GM06990 (cell line): Measurements from ENCODE around the gene BAD.
A peak's percentile ranks its signal among the peaks of the same experiment; 100 is the strongest.

Experiments used
- DNase-seq: peaks from one replicate; pipeline ENCODE4 v3.0.0-alpha.2; 2011; ENCODE audit not compliant: insufficient read length; ENCODE audit errors: extremely low read depth
- H3K27me3 ChIP-seq: replicated peaks from 2 replicates; pipeline ENCODE4 v1.6.0; 2011; ENCODE audit warnings: low read length; ENCODE audit not compliant: control insufficient read depth, insufficient read depth
- H3K36me3 ChIP-seq: 2 replicates; pipeline ENCODE4 v1.5.1; 2011; ENCODE audit warnings: low read length; ENCODE audit not compliant: control insufficient read depth, insufficient read depth
- H3K4me3 ChIP-seq: replicated peaks from 2 replicates; pipeline ENCODE4 v1.5.1; 2011; ENCODE audit warnings: low read depth, mild to moderate bottlenecking, control low read depth, low read length
- TF ChIP-seq, protein P1 (sequence below): IDR thresholded peaks from 2 replicates; pipeline ENCODE4 v1.5.1; 2011; ENCODE audit warnings: low read length, control low read depth, mild to moderate bottlenecking, inconsistent platforms; ENCODE audit not compliant: insufficient read depth, poor library complexity, severe bottlenecking

The BAD gene

DNA sequence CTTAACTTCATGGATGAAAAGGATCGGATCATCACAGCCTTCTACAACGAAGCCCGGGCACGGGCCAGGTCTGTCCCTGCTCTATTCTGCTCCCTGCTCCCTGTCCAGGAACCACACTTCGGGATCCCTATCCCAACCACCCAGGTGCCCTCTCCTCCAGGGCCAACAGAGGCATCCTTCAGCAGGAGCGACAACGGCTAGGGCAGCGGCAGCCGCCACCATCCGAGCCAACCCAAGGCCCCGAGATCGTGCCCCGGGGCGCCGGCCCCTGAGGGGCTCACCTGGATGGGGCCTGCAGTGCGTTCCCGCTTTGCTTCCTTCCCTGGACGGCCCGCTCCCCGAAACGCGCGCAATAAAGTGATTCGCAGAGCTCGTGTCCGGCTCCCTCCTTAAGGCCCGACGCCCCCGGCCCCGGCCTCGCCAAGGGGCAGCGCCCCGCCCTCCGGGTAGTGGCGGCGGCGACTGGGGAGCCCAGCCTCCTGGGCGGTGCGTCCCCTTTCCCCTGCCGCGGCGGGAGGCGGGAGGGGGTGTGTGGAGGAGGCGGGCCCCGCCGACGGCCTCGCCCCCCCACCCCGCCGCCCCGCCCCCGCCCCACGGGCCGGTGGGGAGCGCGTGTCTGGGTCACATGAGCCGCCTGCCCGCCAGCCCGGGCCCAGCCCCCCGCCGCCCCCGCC, 50.4 kb downstream of the BAD start, which contains the start of gene VEGFB:
VEGFB (plus strand) TSS at position 672 of the 674 bp plus-strand sequence. CDS start 250 bp downstream, outside the sequence.
- DNase-seq = peak; percentile 68
- no peaks in the 10 kb centered on the region for H3K27me3 ChIP-seq
- peaks cover under 1% of the 10 kb centered on the region for H3K36me3 ChIP-seq
- H3K4me3 ChIP-seq = peak within 1 kb of the TSS; percentile 72
- TF ChIP-seq, protein P1, sequence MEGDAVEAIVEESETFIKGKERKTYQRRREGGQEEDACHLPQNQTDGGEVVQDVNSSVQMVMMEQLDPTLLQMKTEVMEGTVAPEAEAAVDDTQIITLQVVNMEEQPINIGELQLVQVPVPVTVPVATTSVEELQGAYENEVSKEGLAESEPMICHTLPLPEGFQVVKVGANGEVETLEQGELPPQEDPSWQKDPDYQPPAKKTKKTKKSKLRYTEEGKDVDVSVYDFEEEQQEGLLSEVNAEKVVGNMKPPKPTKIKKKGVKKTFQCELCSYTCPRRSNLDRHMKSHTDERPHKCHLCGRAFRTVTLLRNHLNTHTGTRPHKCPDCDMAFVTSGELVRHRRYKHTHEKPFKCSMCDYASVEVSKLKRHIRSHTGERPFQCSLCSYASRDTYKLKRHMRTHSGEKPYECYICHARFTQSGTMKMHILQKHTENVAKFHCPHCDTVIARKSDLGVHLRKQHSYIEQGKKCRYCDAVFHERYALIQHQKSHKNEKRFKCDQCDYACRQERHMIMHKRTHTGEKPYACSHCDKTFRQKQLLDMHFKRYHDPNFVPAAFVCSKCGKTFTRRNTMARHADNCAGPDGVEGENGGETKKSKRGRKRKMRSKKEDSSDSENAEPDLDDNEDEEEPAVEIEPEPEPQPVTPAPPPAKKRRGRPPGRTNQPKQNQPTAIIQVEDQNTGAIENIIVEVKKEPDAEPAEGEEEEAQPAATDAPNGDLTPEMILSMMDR = no peak

DNA sequence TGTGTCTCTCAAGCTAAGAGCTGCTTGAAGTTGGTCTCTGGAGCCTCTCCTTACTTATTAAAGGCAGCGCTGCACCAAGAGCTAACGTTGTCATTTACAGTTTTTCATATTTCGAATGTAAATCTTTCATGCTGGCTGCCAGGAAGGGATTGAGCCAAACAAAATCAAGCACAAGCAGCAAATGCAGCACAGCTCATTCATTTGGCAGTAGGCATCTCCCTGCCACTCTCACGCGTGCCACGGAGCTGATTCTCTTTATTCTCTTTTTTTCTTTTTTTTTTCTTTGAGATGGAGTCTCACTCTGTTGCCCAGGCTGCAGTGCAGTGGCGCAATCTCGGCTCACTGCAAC, 51.5 kb downstream of the BAD start:
- no peak for DNase-seq
- TF ChIP-seq, protein P1 = no peak
- H3K36me3 ChIP-seq = no peaks in the 10 kb centered on the region; the same call in none of the 2 replicates
- no peaks in the 10 kb centered on the region for H3K27me3 ChIP-seq
- H3K4me3 ChIP-seq = no peak overlapping the region

DNA sequence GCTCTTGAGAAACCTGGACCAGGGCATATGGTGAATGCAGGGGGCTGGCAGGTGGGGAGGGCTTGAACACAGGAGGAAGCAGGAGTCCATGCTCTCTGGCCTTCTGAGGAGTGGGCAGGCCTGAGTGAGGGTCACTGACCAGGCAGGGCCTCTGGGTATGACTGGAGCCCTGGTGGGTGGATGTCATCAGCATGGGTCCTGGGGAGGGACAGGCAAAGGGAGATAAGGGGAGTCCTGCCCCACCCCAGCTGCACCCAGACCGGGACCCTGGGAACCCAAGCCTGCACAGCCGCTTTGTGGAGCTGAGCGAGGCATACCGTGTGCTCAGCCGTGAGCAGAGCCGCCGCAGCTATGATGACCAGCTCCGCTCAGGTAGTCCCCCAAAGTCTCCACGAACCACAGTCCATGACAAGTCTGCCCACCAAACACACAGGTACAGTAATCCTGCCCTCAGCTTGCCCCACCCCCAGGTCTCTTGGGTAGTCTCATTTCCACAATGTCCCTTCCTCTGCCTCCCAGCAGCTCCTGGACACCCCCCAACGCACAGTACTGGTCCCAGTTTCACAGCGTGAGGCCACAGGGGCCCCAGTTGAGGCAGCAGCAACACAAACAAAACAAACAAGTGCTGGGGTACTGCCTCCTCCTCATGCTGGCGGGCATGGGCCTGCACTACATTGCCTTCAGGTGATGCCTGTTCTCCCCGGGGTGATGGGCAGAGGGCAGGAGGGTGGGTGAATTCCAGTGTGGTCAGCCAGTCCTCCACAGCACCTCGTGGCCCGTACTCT, 52.1 kb downstream of the BAD start:
- H3K27me3 ChIP-seq = no peaks in the 10 kb centered on the region
- no peak overlapping the region for H3K4me3 ChIP-seq
- no peak for DNase-seq
- no peaks in the 10 kb centered on the region; the same call in none of the 2 replicates for H3K36me3 ChIP-seq
- TF ChIP-seq, protein P1 = no peak

DNA sequence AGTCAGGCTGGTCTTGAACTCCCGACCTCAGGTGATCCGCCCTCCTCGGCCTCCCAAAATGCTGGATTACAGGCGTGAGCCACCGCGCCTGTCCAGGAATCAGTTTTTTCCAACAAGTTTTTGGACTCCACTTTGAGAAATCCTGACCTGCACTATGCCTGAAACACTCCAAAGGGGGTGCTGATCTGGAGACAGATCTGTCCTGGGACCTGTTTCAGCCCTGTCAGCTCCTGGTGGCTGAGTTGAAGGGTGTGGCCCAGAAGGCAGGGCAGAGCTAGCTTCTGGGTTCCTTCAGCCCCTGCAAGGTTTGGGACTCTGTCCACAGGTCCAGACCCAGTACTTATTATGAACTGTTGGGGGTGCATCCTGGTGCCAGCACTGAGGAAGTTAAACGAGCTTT, 52.9 kb downstream of the BAD start:
- TF ChIP-seq, protein P1 = no peak
- no peak overlapping the region for H3K4me3 ChIP-seq

GRCh38 chr11:64230985-64231365, 53.5 kb downstream of the BAD start:
- H3K36me3 ChIP-seq = no peaks in the 10 kb centered on the region; the same call in none of the 2 replicates
- H3K4me3 ChIP-seq = peak overlapping the region; percentile 79
- TF ChIP-seq, protein P1 = no peak
- H3K27me3 ChIP-seq = no peaks in the 10 kb centered on the region
- DNase-seq = no peak

More for the DNA sequence above, 52.9 kb downstream of the BAD start:
- Histone ChIP-seq H3K36me3 (no peaks in the 10 kb centered on the region; the same call in none of the 2 replicates), H3K27me3 (no peaks in the 10 kb centered on the region)
- DNase-seq = no peak
